ENCODE results near the gene CACNA2D4.

CACNA2D4 gene

DNA sequence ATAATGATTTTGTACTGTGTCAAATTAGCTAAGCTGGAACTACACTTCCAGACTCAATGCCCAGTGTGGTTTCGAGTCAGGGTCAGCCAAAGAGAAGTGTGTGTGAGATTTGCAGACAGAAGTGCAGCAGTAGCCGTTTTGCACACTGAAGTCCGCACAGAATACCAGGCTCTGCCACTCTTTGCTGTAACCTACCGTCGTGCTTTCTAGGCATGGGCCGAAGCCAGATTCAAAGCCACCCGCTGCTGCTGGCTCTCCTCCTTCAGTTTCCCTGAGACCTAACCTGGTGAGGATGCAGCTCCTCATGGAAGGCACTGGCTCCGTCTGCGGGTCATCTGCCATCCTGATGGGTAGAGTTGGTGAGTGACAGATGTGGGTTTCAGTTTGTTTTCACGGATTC is 49.3 kb downstream of the CACNA2D4 start:
- no peak for FAIRE-seq

- no peak for FAIRE-seq
Observed at GRCh38 chr12:1865284-1865866, 53.1 kb downstream of the CACNA2D4 start.

DNA sequence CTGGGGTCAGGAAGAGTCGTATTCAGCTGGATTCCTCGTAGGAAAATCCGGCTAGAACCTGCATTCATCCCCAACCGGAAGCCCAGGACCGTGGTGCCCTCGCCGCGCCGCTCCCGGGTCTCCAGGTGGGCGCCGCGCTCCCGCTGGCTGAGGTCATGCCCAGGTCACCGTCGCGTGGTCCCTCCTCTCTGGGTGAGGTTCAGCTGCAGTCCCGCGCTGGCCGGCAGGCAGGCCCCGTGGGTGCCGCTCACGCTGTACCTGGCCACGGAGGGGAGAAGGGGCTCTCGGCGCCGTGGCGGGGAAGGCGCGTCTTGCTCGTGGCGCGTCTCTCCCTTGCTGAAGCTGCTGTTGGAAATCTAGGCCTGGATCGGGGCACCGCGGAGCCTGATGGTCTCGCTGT is 53.6 kb downstream of the CACNA2D4 start:
- no peak for FAIRE-seq

DNA sequence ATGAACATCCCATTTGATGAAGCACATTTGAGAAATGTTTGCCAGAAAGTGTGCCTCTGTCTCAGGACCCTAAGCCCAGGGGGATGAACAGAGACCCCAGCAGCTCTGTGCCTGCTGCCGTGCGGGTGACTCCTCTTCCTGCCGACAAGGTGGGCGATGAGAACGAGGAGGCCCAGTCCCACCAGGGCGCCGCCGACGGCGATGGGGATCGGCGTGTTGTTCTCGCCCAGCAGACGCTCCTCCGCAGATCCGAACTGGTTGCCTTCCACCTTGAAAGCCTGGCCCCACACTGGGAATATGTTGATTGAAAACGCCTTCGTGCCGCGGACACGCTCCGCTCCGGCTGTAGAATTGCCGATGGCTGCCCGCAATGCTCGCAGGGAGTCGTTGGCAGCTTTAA is 54.0 kb downstream of the CACNA2D4 start:
- FAIRE-seq: no peak

GRCh38 chr12:1863823-1864222 is 54.6 kb downstream of the CACNA2D4 start:
- FAIRE-seq: no peak

DNA sequence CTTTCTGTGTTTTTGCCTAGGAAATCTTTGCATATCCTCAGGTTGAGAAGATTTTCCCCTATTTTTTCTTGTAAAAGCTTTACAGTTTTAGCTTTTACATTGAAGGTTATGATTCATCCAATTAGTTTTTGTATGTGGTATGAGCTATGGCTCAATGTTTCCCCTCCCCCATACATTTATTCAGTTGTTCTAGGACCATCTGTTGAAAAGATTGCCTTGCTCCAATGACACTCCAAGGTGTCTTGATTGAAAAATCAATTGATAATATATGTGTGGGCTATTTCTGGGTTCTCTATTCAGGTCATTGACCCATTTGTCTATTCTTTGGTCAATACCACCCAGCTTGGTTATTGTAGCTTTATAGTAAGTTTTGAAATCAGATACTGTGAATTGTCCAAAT is 55.5 kb downstream of the CACNA2D4 start:
- no peak for FAIRE-seq

GRCh38 chr12:1859643-1860042 is 58.8 kb downstream of the CACNA2D4 start:
- FAIRE-seq: no peak

GRCh38 chr12:1858456-1858855 is 60.0 kb downstream of the CACNA2D4 start:
- no peak for FAIRE-seq

GRCh38 chr12:1857821-1858220 is 60.6 kb downstream of the CACNA2D4 start:
- FAIRE-seq: no peak

DNA sequence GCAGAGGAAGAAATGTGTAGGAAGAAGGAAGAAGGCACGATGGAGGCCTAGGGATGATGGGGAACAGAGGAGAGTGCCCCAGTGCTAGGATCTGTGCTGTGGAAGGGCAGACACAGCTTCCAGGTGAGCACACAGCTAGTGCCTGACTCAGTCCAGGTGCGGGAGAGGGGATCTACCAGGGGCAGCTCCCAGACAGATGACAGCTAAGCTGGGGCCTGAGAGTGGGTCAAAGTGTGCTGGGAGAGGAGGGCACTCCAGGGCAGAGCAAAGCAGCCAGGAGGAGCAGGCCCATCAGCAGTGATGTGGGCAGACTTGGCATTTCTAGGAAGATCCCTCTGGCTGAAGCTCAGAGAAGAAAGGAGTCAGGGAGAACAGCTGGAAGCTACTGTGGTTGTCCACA is 61.4 kb downstream of the CACNA2D4 start:
- no peak for FAIRE-seq

DNA sequence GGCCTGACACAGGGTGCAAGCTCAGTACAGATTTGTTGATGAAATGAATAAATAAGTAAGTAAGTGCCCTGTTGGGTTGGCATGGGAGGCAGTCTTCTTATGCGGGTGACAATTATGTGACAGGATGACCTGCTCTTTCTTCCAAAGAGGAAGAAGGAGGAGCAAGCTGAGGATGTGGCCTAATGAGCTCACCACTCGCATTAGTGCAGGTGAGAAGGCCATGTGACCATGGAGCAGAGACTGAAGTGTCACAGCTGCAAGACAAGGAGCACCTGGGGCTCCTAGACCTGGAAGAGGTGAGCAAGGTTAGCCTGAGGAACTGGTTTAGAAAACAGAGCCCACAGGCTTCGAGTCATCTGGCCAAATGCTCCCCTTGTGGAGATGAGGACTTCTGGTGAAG is 63.2 kb downstream of the CACNA2D4 start:
- no peak for FAIRE-seq

- no peak for FAIRE-seq
Observed at GRCh38 chr12:1853716-1854115, 64.7 kb downstream of the CACNA2D4 start.

DNA sequence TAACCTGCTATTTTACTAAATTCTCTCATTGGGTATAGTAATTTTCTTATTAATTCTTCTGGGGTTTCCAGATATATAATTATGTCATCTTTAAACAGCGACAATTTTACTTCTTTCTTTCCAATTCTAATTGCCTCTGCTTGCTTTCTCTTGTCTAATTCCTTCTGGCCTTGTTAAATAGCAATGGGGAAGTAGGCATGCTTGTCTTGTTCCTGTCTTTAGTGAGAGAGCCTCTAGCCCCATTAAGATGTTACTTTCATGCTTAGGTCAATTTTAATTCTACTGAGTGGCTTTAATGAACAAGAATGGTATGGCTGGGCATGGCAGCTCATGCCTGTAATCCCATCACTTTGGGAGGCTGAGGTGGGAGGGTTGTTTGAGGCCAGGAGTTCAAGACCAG is 66.4 kb downstream of the CACNA2D4 start:
- no peak for FAIRE-seq

GRCh38 chr12:1851151-1851701 is 67.2 kb downstream of the CACNA2D4 start:
- no peak for FAIRE-seq

GRCh38 chr12:1848745-1849144 is 69.7 kb downstream of the CACNA2D4 start:
- no peak for FAIRE-seq

- no peak for FAIRE-seq
Observed at GRCh38 chr12:1848146-1848545, 70.3 kb downstream of the CACNA2D4 start.

DNA sequence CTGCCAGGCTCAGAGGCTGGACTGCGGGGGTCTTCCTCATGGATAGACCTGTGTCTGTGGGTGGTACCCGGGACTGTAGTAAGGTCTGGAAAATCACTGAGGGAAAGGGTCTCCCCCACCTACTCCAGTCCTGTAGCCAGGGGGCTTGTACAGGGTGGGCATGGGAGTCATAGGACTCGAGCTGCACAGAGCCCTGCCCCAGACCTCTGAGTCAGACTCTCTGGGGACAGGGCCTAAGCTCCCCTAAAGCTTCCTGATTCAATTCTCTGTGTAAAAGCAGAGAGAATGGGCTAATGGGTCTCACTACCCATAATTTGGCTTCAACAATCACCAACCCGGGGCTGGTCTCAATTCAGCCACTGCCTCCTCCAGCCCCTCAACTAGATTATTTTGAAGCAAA is 71.0 kb downstream of the CACNA2D4 start:
- no peak for FAIRE-seq

DNA sequence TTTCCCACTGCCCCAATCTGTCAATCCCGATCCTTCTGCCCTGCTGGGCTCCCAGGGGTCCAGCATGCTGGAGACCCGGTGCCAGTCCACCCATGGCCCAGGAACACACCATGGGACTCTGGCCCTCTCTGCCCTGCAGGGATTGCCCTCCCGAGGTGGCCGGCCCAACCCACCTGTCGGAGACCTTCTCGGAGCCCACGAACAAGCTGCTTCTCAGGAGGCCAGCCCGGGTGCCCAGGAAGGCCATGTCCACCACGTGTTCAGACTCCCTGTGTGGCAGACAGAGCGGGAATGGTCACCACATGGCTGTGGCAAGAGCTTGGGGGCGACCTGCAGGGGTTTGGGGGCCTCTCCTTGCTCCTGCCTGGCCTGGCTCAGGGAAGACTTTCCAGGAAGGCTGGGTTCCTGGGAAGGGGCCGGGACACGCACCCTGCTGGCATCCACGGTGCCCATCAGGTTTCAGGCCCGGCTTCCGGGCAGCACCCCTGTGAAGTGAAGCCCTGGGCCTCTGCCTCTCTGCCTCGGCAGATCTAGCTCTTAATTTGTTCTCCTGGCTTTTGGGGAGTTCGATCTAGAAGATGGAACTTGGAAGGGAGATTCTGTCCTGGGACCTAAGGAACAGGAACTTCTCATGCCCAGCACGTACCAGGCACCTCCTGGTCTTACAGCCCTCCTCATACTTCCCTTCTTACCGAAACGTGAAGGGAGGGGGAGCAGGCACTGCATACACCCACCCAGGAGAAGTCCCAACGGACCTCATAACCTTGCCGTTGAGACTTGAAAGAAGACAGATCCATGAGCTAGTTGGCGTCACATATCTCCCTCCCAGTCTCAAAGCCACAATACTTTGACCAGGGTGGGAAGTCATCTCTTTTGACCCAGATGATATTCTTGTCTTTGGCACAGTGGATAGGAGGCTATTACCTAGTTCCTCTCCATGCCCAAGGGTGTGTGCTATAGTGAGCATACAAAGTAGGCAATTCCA is 71.7 kb downstream of the CACNA2D4 start:
- FAIRE-seq: no peak

DNA sequence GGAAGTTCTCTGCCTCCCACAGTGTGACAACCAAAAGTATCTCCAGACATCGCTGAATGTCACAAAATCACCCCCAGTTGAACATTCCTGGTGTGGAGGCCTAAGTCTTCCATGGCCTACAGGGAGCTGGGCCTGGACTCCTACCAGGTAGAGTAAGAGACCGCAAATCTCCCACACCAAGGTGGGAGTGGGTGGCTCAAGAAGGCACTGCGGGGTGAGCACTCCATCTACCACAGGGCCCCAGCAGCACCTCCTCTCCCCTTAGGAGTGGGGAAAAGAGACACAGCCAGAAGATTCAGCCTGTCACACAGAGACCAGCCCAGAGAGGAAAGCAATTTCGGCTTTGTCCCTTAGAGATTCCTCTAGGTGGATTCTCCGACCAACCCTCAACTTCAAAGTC is 72.6 kb downstream of the CACNA2D4 start:
- no peak for FAIRE-seq

DNA sequence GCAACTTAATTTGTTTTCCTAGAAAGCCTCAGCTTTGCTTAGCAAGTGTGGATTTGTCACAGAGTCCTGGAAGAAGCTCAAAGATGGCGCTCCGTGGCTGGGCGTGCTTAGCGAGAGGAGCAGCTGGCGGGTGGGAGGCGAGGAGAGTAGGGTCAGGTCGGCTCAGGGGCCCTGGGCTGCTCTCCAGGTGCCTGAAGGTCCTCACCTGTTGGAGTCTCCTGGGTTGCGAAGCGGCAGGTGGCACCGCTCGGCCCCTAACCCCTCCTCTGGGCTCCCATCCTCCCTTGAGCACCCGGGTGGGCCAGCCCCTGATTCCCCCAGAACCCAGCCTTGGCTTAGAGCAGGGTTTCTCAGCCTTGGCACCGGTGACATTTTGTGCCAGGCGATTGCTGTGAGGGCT is 73.0 kb downstream of the CACNA2D4 start:
- no peak for FAIRE-seq

DNA sequence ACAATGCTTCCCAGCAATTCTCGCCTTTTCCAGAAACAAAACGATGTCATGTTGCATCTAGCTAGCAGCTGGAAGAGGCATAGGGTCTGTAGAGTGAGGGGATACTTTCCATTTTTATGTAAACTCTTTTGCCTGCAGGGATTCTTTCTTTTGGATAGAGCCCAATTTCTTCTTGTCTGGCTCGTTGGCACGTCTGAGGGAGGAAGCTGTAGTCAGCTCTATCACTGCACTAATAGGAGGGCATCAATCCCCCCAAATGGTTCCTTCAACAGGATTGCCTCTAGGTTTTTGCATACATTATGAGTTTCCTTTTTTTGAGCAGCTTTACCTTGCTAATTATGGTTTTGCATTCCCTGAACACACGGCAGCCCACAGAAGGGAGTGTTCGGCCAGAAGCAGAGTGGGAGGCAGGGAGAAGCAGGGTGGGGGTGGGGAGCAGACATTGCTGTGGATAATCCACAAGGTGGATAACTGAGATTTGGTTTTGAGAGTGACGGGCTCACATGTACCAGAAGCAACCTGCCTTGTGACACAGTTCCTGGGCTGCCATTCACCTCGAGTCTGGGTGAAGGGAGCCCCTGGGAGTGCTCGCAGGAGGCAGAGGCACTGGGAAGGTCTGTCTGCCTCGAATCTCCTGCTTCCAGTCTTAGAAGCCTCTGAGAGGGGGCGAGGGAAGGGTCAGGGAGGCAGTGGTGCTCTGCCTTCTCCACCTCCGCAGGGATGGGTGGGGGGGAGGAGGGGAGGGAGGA is 73.6 kb downstream of the CACNA2D4 start:
- no peak for FAIRE-seq

- no peak for FAIRE-seq
Observed at GRCh38 chr12:1844223-1844622, 74.2 kb downstream of the CACNA2D4 start.

GRCh38 chr12:1843641-1844005 is 74.8 kb downstream of the CACNA2D4 start:
- FAIRE-seq: no peak

Measured in endometrium (tissue), 2 donors.